GM21367 (cell line): Measurements from ENCODE around the gene PDSS1.
"Not testable (repeated sequence)": the region's sequence is repeated elsewhere in the genome, so short reads cannot be mapped to it uniquely, and the experiment has no call there.

ENCODE experiments used
- ATAC-seq: cut with Tn5 transposase; IDR thresholded peaks from one replicate; pipeline ENCODE4 v1.9.1; 2021; ENCODE audit not compliant: unreplicated experiment

The PDSS1 gene, protein sequence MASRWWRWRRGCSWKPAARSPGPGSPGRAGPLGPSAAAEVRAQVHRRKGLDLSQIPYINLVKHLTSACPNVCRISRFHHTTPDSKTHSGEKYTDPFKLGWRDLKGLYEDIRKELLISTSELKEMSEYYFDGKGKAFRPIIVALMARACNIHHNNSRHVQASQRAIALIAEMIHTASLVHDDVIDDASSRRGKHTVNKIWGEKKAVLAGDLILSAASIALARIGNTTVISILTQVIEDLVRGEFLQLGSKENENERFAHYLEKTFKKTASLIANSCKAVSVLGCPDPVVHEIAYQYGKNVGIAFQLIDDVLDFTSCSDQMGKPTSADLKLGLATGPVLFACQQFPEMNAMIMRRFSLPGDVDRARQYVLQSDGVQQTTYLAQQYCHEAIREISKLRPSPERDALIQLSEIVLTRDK

DNA sequence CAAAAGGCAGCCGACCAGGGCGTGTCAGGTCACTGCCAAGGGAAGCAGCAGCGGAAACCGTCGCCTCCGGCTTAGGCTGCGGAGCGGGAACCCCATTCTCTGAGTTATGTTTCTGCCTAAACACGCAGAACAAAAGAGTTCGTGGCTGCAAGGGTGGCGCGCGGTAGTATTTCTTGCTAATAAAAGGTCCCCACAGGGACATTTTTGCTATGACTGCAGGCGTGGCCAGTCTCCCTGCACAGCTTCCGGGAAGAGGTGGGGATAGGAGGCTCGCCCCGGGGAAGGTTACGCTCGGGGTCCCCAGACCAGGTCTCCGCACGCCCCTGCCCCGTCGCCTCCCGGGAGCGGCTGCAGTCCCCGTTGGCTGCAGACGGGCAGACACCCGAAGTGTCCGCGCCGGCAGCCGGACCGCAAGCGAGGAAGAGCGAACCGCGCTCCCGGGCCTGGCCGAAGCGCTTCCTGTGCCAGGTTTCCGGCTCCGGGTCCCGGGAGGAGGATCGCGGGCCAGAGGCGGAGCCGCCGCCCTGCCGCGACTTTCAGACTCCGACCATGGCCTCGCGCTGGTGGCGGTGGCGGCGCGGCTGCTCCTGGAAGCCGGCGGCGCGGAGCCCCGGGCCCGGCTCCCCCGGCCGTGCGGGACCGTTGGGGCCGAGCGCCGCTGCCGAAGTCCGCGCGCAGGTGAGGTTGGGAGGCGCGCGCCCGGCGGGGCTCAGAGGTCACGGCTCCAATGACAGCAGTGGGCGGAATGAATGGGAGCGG is at the start of gene PDSS1:
Gene PDSS1 (plus strand): TSS at position 539 of the 759 bp plus-strand sequence. CDS start 11 bp downstream, at position 550.
- peak; percentile 79 for ATAC-seq

DNA sequence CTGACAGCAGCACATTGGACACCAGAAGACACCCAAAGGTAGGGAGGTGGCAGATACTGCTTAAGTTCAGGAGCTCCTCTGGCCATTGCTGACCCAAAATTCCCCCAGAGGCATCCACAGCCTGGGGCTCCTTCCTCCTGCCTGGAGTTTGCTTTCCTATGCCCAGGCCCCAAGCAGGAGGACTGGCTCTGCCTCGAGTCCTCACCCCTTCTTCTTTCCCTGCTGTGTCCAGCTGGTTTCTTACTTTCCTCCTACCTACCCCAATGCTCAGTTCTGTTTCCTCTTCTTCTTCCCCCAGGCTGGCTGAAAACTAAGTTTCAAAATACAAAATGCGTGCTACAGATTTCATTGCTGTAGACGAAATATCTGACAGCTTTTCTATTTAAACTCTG is 49.3 kb upstream of the PDSS1 start:
- ATAC-seq = not testable (repeated sequence)

- no peak for ATAC-seq
Measured at GRCh38 chr10:26650406-26650805, 47.1 kb upstream of the PDSS1 start.

GRCh38 chr10:26651476-26651875 is 46.0 kb upstream of the PDSS1 start:
- ATAC-seq = not testable (repeated sequence)

- ATAC-seq = no peak
Measured at GRCh38 chr10:26653004-26653403, 44.5 kb upstream of the PDSS1 start.

DNA sequence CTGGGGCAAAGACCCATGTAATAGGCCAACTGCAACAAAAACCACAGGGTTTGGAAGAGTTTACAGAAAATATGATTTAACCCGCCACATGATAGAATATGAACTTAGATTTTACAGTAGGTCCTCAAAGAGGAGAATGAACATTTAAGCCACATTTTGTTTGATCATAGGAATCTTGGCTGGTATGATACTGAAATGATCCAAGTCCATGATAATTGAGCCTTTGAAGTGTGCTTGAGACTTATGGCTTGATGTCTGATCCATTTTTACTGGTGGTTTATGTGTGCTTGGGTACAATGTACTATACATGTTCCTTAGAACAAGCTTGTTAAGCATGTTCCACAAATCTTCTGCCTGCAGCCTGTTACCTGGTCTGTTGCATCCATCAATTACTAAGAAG is 41.8 kb upstream of the PDSS1 start:
- no peak for ATAC-seq

DNA sequence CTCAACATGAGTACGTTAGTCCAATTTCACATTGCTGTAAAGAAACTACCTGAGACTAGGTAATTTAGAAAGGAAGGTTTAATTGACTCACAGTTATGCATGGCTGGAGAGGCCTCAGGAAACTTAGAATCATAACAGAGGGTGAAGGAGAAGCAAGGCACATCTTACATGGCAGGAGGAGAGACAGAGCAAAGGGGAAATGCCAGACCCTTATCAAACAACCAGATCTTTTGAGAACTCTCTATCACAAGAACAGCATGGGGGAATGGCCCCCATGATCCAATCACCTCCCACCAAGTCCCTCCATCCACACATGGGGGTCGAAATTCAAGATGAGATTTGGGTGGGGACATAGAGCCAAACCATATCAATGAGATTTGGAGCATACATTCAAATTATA is 34.6 kb upstream of the PDSS1 start:
- no peak for ATAC-seq

DNA sequence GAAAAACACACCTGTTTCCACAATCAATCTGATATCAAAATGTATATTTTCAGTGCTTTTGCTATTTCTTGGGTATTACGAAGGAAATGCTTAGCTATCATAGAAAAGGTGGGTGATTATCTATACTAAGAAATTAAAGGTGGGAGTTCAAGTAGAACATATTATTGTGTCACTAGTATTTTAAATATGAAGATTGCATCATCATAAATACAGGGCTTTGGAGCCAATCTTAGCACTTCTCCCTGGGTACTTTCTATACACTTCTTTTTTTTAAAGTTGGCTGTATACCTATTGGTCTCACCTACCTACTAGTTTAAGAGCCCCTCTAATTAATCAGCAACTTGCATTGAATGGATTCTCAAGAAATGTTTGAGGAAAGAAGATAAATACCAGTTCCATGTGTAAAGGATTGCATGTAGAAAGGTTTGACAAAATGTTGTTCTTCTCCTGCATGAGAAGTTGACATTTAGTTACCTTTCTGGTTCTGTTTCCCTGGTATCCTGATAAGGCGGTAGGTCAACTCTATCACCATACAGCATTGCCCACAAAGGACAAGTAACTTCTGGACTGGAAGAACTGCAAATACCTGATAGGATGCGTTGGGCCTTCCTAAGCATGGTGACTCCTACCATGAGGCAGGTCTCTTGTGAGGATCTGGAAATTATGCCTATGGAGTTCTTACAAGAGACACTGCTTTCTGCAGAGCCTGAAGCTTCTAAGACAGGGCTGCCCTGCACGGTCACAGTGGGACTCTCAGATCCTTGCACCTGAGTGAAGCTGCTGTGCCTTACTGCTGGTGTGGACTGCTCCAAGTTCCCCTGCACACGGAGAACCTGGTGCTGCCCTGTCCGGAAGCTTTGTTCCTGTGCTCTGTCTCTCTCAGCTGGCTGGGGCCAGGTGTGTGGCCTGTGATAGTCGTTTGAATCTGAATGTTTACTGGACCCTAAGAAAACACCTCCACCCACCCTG is 32.1 kb upstream of the PDSS1 start:
- no peak for ATAC-seq

GRCh38 chr10:26675873-26676257 is 21.6 kb upstream of the PDSS1 start:
- no peak for ATAC-seq

GRCh38 chr10:26679588-26679987 is 17.9 kb upstream of the PDSS1 start:
- ATAC-seq = no peak

DNA sequence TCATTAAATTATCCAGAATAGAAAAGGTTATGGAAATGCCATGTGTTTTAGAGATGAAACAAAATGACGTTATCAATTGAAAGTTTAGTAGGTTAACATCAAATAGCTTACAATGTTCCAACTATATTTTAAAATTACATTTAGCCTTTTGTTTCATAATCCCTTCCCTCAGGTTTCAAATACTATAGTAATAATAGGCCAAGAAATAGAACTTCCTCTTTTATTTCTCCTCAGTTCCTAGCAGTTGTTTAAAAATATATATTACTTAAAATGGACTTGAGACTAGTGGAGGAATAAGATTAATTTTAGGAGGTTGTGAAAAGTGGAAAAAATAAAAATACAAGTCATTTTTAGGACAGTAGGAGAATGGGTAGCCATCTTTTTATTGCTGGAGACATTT is 16.4 kb upstream of the PDSS1 start:
- no peak for ATAC-seq

- not testable (repeated sequence) for ATAC-seq
Measured at GRCh38 chr10:26681971-26682370, 15.5 kb upstream of the PDSS1 start.

- ATAC-seq = no peak
Measured at GRCh38 chr10:26682931-26683330, 14.6 kb upstream of the PDSS1 start.

GRCh38 chr10:26684667-26685264 is 12.7 kb upstream of the PDSS1 start:
- peak; percentile 93 for ATAC-seq

DNA sequence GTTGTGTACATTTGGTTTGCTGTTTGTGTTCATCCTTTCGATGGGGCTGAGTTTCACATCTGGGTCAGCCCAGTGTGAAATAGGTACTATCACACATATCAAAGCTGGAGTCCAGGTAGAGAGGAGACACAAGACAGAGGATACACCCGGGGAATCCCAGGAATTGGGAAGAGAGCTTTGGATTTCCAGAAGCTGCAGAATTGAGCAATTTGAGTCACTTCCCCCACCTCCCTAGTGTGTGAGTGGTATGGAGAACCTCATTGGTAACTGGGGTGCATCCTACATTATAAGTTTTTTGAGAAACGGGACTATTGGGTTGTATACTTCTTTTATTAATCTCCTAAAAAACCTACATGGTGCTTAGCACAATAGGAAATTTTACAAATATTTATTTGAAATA is 12.1 kb upstream of the PDSS1 start:
- ATAC-seq = no peak

- no peak for ATAC-seq
Measured at GRCh38 chr10:26689399-26689798, 8.1 kb upstream of the PDSS1 start.

DNA sequence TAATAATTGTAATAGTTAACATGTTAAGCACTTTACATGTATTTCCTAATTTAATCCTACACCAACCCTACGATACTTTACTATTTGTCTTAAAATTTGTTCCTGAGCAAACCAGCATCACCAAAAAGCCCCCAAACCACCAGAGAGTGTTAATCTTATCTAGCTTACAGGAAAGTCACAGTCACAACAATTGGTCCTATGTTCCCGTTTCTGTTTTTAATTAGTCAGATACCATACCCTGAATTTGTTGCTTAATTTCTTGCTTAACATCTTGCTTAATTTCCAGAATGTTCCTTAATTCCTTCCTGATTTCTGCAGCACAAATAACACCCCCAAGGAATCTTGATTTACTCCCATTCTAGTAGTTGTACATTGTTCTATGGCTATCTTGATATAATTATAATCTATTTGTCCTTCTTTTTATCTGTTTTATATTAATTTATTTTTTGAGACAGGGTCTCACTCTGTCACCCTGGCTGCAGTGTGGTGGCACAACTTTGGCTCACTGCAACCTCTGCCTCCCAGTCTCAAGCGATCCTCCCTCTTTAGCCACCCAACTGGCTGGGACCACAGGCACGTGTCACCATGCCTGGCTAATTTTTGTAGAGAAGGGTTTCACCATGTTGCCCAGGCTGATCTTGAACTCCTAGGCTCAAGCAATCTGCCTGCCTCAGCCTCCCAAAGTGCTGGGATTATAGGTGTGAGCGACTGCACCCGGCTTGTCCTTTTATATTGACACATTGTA is 6.6 kb upstream of the PDSS1 start:
- ATAC-seq = no peak

- ATAC-seq = not testable (repeated sequence)
Measured at GRCh38 chr10:26694536-26694935, 3.0 kb upstream of the PDSS1 start.

DNA sequence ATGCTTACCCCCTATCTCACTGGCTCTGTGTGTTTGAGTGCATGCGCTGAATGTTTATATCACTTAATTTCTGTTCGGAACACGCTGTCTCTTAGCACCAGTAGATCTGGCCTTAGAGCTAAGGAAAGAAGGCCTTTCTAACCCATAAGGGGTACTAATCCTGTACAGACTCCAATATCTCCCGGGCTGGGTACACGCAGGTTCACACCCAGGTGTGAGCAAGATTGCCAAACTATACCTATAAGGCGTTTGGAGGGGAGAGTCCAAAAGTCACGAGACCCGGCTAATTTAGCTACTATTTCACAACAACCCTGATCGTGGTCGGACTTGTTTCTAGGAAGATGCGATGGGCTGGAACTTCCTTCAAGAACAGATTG is 727 bp upstream of the PDSS1 start:
- ATAC-seq = no peak
